Effector memory CD4-positive, alpha-beta T cell (primary cell): ENCODE data around the gene ANAPC15.

Source experiments
- DNase-seq, 3 donors: peaks; one replicate each; pipeline ENCODE4 v3.0.0-alpha.2; 2020
- H3K27ac ChIP-seq: 2 replicates; pipeline ENCODE4 v1.7.0; 2013; ENCODE audit warnings: mild to moderate bottlenecking, low read length, moderate library complexity; ENCODE audit not compliant: insufficient read depth, poor library complexity, severe bottlenecking
- H3K27me3 ChIP-seq: replicated peaks from 2 replicates; pipeline ENCODE4 v1.7.0; 2013; ENCODE audit warnings: mild to moderate bottlenecking, low read length; ENCODE audit not compliant: insufficient read depth, control insufficient read depth, poor library complexity, severe bottlenecking
- H3K36me3 ChIP-seq: 2 replicates; pipeline ENCODE4 v1.7.0; 2013; ENCODE audit warnings: mild to moderate bottlenecking, low read length, moderate library complexity; ENCODE audit not compliant: control insufficient read depth, insufficient read depth
- H3K4me1 ChIP-seq: 2 replicates; pipeline ENCODE4 v1.7.0; 2013; ENCODE audit warnings: low read length, mild to moderate bottlenecking; ENCODE audit not compliant: control insufficient read depth, insufficient read depth, poor library complexity, severe bottlenecking
- H3K4me3 ChIP-seq: 2 replicates; pipeline ENCODE4 v1.7.0; 2013; ENCODE audit warnings: low read length, low read depth, mild to moderate bottlenecking; ENCODE audit not compliant: insufficient read depth, poor library complexity, severe bottlenecking
- H3K9me3 ChIP-seq: 2 replicates; pipeline ENCODE4 v1.7.0; 2013; ENCODE audit warnings: mild to moderate bottlenecking, low read length, moderate library complexity; ENCODE audit not compliant: control insufficient read depth

ANAPC15 gene

DNA sequence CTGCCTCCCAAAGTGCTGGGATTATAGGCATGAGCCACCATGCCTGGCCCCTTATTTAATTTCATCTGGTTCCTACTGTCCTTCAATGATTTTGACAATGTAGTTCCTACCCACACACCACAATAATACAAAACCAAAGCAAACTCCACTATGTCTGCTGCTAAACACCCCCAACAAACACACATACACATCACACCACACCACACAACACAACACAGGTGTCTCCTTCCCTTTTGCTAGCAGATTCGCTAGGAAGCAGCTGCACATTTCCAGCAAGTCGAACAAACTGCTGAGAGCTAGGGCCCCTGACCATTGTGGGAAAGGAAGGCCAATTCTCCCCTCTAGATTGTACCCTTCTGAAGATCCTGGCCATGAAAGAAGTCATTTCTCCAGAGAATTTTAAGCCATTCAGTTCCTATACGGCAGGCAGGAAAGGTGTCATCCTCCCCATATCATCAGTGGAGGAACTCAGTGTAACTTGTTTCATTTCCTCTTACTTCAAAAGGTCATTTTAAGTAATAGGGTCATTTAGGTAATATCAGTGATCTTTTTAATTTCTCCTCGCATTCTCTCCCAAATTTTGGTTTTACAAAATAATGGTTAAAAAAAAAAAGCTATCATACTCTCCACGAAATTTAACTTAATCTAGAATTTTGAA is 50.6 kb downstream of the ANAPC15 start:
- Histone ChIP-seq H3K4me3 (no peak overlapping the region), H3K9me3 (no peaks in the 10 kb centered on the region), H3K27ac (no peak overlapping the region), H3K36me3 (no peaks in the 10 kb centered on the region), H3K27me3 (no peaks in the 10 kb centered on the region), H3K4me1 (no peaks in the 10 kb centered on the region)
- no peak for DNase-seq
